HEK293T (cell line): ENCODE data around the gene LRRC37A.
A peak's percentile ranks its signal among the peaks of the same experiment; 100 is the strongest.
"Not testable (repeated sequence)": the region's sequence is repeated elsewhere in the genome, so short reads cannot be mapped to it uniquely, and the experiment has no call there.

Experiments used
- CTCF ChIA-PET: fragments of 350-600 bp; formaldehyde crosslinking; extraction: SDS; loops from one replicate; lab custom pipeline; 2021; ENCODE audit warnings: antibody characterized with exemption, inconsistent platforms; lab: Yijun Ruan, JAX
- POLR2A ChIA-PET: fragments of 350-600 bp; formaldehyde crosslinking; extraction: SDS; loops from one replicate; lab custom pipeline; 2020; ENCODE audit warnings: antibody characterized with exemption, inconsistent platforms; lab: Yijun Ruan, JAX
- DNase-seq: peaks from one replicate; pipeline ENCODE4 v3.0.0; 2012; ENCODE audit warnings: mixed read lengths; ENCODE audit errors: extremely low spot score
- ARNT ChIP-seq: fragments of 450-650 bp; IDR thresholded peaks from 2 replicates; pipeline ENCODE4 v1.6.1; 2017; ENCODE audit warnings: mild to moderate bottlenecking
- BHLHE40 ChIP-seq: fragments of 450-650 bp; IDR thresholded peaks from 2 replicates; pipeline ENCODE4 v1.6.1; 2016; ENCODE audit warnings: mild to moderate bottlenecking, moderate library complexity, borderline replicate concordance
- CTBP1 ChIP-seq: fragments of 450-650 bp; IDR thresholded peaks from 2 replicates; pipeline ENCODE4 v1.6.1; 2016; ENCODE audit warnings: borderline replicate concordance
- ELF4 ChIP-seq: fragments of 450-650 bp; IDR thresholded peaks from 2 replicates; pipeline ENCODE4 v1.6.1; 2017; ENCODE audit warnings: antibody characterized with exemption
- FOXA1 ChIP-seq: fragments of 450-650 bp; IDR thresholded peaks from 2 replicates; pipeline ENCODE4 v1.6.1; 2016; ENCODE audit warnings: mild to moderate bottlenecking
- FOXK2 ChIP-seq: fragments of 450-650 bp; IDR thresholded peaks from 2 replicates; pipeline ENCODE4 v1.6.1; 2016; ENCODE audit warnings: mild to moderate bottlenecking
- FOXM1 ChIP-seq: fragments of 450-650 bp; IDR thresholded peaks from 2 replicates; pipeline ENCODE4 v1.6.1; 2017; ENCODE audit warnings: mild to moderate bottlenecking, borderline replicate concordance
- HDGF ChIP-seq: fragments of 450-650 bp; IDR thresholded peaks from 2 replicates; pipeline ENCODE4 v1.6.1; 2017; ENCODE audit warnings: antibody characterized with exemption, borderline replicate concordance
- L3MBTL2 ChIP-seq: fragments of 450-650 bp; conservative IDR thresholded peaks from 2 replicates; pipeline ENCODE4 v1.6.1; 2016; ENCODE audit warnings: mild to moderate bottlenecking
- LEF1 ChIP-seq: fragments of 450-650 bp; IDR thresholded peaks from 2 replicates; pipeline ENCODE4 v1.6.1; 2017; ENCODE audit warnings: mild to moderate bottlenecking, borderline replicate concordance
- NFRKB ChIP-seq: fragments of 450-650 bp; IDR thresholded peaks from 2 replicates; pipeline ENCODE4 v1.6.1; 2016; ENCODE audit warnings: mild to moderate bottlenecking, moderate library complexity
- PKNOX1 ChIP-seq: fragments of 450-650 bp; IDR thresholded peaks from 2 replicates; pipeline ENCODE4 v1.6.1; 2016
- SP1 ChIP-seq: fragments of 450-650 bp; IDR thresholded peaks from 2 replicates; pipeline ENCODE4 v1.6.1; 2017
- SUZ12 ChIP-seq: fragments of 450-650 bp; IDR thresholded peaks from 2 replicates; pipeline ENCODE4 v1.6.1; 2016; ENCODE audit warnings: mild to moderate bottlenecking
- TARDBP ChIP-seq: fragments of 450-650 bp; IDR thresholded peaks from 2 replicates; pipeline ENCODE4 v1.6.1; 2016
- ZNF384 ChIP-seq: fragments of 450-650 bp; IDR thresholded peaks from 2 replicates; pipeline ENCODE4 v1.6.1; 2016

LRRC37A gene

GRCh38 chr17:46294831-46295230, at the start of gene LRRC37A:
LRRC37A (plus strand) TSS chr17:46295131; CDS start chr17:46295134, 3 bp downstream.
- CTCF ChIA-PET, POLR2A ChIA-PET, DNase-seq: not testable (repeated sequence)

DNA sequence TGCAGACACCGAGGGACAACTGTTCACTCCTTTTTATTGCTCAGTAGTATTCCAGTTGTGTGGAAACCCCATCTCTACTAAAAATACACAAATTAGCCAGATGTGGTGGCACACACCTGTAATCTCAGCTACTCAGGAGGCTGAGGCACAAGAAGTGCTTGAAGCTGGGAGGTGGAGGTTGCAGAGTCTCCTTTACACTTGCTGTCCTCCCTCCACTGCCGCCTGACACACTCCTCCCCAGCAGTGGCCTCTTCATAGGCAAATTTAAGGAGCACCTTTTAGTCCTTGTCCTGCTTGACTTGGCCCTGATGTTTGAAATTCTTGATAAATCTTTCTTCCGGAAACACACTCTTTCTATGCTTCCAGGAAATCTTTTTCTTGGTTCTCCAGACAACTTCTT, 45.8 kb upstream of the LRRC37A start:
- POLR2A ChIA-PET, CTCF ChIA-PET, DNase-seq: not testable (repeated sequence)

DNA sequence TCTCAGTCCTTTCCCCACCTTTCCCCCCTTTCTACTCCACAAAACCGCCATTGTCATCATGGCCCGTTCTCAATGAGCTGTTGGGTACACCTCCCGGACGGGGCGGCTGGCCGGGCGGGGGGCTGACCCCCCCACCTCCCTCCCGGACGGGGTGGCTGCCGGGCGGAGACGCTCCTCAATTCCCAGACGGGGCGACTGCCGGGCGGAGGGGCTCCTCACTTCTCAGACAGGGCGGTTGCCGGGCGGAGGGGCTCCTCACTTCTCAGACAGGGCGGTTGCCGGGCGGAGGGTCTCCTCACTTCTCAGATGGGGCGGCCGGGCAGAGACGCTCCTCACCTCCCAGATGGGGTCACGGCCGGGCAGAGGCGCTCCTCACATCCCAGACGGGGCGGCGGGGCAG, 42.1 kb upstream of the LRRC37A start:
- DNase-seq, CTCF ChIA-PET, POLR2A ChIA-PET: not testable (repeated sequence)

DNA sequence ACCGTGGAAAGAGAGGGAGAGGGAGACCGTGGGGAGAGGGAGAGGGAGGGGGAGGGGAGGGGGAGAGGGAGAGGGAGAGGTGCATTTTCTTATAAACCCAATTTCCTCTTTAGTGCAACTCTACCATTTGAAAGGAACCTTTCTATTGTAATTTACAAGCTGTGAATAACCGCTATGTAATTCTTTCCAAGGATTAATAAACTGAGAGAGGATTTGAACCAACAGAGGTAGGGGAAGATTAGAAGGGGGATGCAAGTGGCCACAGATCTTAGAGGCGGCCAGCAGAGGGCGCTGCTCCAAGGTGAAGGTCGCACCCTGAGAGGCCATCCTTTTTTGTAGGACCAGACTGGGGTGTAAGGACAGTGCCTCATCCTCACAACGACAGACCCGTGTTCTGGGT, 41.2 kb upstream of the LRRC37A start:
- POLR2A ChIA-PET, CTCF ChIA-PET: not testable (repeated sequence)
- peak; percentile 65 for DNase-seq

DNA sequence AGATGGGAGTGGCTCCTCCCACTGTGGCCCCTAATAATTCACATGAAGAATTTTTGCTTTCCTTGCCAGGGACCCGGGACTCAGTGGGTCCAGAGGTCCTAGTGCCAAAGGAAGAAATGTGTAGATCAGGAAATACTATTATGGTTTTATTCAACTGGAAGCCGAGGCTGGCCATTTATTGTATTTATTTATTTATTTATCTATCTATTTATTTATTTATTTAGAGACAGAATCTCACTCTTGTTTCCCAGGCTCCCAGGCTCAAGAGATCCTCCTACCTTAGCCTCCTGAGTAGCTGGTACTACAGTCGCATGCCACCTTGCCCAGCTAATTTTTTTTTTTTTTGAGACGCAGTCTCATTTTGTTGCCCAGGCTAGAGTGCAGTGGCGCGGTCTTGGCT, 40.7 kb upstream of the LRRC37A start:
- CTCF ChIA-PET, POLR2A ChIA-PET, DNase-seq: not testable (repeated sequence)

GRCh38 chr17:46256369-46256768, 38.6 kb upstream of the LRRC37A start:
- not testable (repeated sequence) for DNase-seq
- POLR2A ChIA-PET = interaction anchor here (0.6 kb wide), 1 partner anchor 102 kb away, joined by 3 read pairs; no protein-coding TSS in a partner anchor
- CTCF ChIA-PET = interaction anchor here (0.7 kb wide), 1 partner anchor 63 kb away, joined by 3 read pairs; the partner anchor contains the start of gene KANSL1

DNA sequence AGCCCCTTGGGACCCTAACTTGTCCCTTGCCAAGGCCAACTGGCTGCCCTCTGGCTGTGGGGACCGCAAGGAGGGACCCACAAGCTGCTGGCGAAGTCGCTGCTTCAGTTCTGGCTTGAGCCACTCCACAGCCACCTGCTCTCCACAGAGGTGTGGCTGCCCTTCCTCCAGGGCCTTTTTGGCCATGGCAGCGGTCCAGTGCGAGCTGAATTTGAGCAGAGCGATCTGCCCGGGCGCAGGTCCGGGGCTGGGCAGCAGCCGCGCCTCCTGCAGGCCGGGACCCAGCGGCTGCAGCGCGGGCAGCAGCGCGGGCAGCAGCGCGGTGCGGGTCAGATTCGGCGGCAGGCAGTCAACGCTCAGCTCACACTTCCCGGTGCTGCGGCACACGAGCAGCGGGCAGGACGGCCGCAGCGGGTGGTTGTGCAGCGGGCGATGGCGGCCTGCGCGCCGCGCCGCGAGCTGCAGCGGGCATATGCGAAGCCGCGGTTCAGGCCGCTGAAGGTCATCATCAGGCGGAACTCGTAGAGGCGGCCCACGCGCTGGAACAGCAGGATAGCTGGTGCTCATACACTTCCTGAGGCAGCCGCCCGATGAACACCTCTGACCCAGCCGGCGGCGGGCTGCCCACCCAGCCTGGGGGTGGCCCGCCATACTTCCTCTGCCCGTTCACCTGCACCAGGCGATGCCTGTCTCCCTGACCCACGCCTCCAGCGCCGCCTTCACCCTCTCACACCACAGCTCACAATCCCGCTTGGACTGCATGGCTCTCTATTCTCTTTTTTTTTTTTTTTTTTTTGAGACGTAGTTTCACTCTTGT, 34.9 kb upstream of the LRRC37A start:
- CTCF ChIA-PET, DNase-seq, POLR2A ChIA-PET: not testable (repeated sequence)
- TF ChIP-seq ZNF384 = peak; percentile 46; the same call in 1 of the 2 replicates

GRCh38 chr17:46262271-46262670, 32.7 kb upstream of the LRRC37A start:
- no peak for TF ChIP-seq TARDBP
- TF ChIP-seq CTBP1 = no peak
- TF ChIP-seq NFRKB = no peak
- TF ChIP-seq FOXM1 = no peak
- TF ChIP-seq SP1 = no peak
- TF ChIP-seq ELF4 = no peak
- no peak for TF ChIP-seq L3MBTL2
- TF ChIP-seq HDGF = no peak
- TF ChIP-seq ZNF384 = no peak
- no peak for TF ChIP-seq FOXK2
- TF ChIP-seq FOXA1 = no peak
- no peak for TF ChIP-seq SUZ12
- no peak for TF ChIP-seq PKNOX1
- TF ChIP-seq LEF1 = no peak
- TF ChIP-seq BHLHE40 = no peak
- TF ChIP-seq ARNT = no peak
- POLR2A ChIA-PET = no interaction called here
- CTCF ChIA-PET = no interaction called here
- no peak for DNase-seq

- TF ChIP-seq CTBP1 = no peak
- no peak for TF ChIP-seq TARDBP
- no peak for TF ChIP-seq ELF4
- no peak for TF ChIP-seq ARNT
- TF ChIP-seq SUZ12 = no peak
- no peak for TF ChIP-seq PKNOX1
- no peak for TF ChIP-seq HDGF
- TF ChIP-seq NFRKB = no peak
- no peak for DNase-seq
- CTCF ChIA-PET = interaction anchor here (1.6 kb wide), 1 partner anchor 678 kb away, joined by 4 read pairs; no protein-coding TSS in a partner anchor
- POLR2A ChIA-PET = no interaction called here
These were observed 30.3 kb upstream of the LRRC37A start for GRCh38 chr17:46264456-46265198.
